Activated T-helper 1 cell treated with anti-CD3 and anti-CD28 coated beads, Interleukin-2, amount 50 U/mL, for 16 hours (primary cell): ENCODE results near the gene SPO11.

Source experiments
- DNase-seq, 2 donors: peaks; one replicate each; pipeline ENCODE4 v3.0.0-alpha.2; 2020; ENCODE audit warnings: low read depth in 1 of 2, low spot score in 1 of 2

Gene SPO11

GRCh38 chr20:57329608-57330221 lies at the start of gene SPO11:
SPO11 (plus strand) TSS chr20:57329803; CDS start chr20:57329868, 65 bp downstream.
- DNase-seq = no peak

- no peak for DNase-seq
These were observed 49.4 kb upstream of the SPO11 start for GRCh38 chr20:57280221-57280620.

GRCh38 chr20:57281900-57282299 lies 47.7 kb upstream of the SPO11 start:
- no peak for DNase-seq

GRCh38 chr20:57282670-57283361 lies 46.8 kb upstream of the SPO11 start:
- DNase-seq = no peak

- DNase-seq = no peak
These were observed 45.7 kb upstream of the SPO11 start for GRCh38 chr20:57283860-57284259.

DNA sequence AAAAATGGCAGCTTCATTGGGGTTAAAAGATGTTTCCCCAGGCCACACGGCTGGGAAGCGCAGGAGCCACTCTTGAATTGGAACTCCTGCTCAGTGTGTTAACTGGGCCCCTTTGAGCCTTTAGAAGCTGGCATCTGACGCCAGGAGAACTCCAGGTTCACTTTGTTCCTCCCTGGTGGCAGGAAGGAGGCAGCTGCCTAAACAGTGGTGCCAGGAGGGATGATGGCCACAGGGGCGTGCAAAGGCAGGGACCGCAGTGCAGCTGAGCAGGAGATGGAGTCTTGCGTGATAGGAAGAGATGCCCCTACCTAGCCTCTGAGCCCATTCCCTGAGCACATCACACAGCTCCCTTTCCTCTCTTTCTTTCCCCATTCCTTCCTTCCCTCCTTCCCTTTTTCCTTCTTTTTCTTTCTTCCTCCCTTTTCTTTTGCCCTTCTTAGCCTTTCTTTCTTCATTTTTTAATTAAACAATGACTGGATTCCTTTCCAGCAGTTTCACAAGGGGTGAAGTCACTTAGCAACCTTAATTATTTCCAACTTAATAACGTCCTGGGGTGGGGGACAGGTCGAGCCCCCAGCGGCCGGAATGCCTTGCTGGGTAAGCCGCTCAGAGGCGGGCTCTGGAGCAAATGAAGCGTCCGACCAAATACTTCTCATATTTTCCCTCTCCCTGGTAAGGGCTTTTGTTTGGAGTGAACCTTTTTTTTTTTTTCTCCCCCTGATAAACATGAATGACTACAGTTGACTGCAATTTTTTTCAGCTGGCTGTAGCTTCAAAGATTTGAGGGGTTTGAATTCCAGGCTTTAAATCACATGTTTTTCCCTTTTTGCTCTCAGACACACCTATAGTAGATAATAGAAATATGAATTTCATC lies 42.4 kb upstream of the SPO11 start:
- DNase-seq = no peak

GRCh38 chr20:57287901-57288300 lies 41.7 kb upstream of the SPO11 start:
- no peak for DNase-seq

DNA sequence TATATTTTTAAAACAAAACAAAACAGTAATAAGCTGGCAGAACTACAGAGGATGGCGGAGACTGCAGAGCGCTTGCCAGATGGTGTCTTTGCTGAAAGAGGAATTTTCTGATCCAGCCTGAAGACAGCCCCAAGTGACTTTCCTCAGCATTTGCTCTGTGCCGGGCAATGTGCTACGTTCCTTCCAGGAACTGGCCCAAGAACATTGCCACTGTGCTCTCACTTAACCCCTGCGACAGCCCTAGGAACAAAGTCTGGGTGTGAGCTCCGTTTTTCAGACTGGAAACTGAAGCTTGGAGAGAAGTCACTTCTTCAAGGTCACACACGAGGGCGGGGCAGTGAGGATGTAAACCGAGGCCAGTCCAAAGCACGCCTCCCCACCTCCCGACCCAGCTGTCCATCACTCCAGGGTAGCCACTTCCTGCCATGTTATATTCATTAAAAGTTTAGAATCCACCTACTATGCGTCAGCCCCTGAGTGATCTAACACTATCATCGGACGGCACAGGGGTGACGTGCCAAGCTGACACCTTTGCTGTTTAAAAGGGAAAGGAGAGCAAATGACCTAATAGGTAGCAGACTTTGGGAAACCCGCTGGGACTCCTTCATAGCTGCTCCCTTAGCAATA lies 40.8 kb upstream of the SPO11 start:
- DNase-seq = no peak

GRCh38 chr20:57289391-57290177 lies 40.0 kb upstream of the SPO11 start:
- DNase-seq = no peak

DNA sequence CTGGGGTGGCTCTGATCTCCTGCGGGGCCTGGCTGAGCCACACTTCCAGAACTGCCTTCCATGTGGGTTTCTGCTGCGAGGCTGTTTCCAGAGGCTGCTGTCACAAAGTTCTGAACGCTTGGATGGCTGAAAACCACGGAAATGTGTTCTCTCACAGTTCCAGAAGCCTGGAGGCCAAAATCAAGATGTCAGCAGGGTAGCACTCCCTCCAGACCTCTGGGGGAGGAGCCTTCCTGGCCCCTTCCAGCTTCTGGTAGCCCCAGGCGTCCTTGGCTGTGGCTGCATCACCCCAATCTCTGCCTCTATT lies 39.5 kb upstream of the SPO11 start:
- DNase-seq = no peak

DNA sequence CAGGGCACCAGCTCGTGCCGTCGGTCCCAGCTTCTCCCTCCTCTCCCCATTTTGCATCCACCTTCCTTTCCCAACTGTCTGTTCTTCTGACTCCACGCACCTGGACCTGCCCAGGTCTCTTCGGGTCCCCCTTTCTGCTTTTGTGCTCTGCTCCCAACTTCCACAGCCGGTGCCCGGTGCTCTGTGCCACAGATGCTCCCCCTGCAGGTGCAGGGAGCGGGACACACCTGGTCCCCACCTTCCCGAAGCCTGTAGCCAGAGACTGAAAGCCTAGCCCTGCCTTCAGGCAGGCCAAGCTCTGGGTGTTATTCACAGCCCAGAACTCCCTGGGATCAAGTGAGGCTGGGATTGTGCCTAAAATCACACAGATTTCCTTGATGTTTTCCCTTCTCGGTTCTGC lies 38.6 kb upstream of the SPO11 start:
- DNase-seq = no peak

GRCh38 chr20:57291694-57292093 lies 37.9 kb upstream of the SPO11 start:
- no peak for DNase-seq

DNA sequence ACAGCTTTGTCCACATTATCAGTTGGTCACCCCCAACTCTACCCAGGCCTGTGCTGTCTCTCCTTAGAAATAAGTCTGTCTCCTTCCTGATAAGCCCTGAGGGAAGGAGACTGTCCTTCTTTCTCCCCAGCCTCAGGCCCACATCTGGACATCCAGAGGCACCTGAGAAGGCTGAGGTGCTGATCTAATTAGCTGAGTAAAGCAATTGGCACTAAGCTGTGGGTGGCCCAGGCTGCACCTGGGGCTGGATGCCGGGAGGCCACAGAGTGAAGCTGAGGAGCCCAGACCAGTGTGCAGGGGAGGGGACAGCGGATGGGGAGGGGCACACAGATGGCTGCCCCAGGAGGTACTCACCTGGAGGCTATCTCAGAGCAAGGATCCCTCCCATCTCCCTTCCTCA lies 37.0 kb upstream of the SPO11 start:
- DNase-seq = no peak

DNA sequence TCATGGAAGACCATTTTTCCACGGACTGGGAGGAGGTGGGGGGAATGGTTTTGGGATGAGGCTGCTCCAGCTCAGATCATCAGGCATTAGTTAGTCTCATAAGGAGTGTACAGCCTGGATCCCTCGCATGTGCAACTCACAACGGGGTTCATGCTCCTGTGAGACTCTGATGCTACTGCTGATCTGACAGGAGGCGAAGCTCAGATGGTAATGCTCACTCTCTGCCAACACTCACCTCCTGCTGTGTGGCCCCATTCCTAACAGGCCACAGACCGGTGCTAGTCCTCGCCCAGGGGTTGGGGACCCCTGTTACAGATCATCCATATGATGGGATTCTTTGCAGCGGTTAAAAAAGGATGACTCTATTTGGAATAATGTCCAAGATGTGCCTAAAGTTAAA lies 35.6 kb upstream of the SPO11 start:
- no peak for DNase-seq

DNA sequence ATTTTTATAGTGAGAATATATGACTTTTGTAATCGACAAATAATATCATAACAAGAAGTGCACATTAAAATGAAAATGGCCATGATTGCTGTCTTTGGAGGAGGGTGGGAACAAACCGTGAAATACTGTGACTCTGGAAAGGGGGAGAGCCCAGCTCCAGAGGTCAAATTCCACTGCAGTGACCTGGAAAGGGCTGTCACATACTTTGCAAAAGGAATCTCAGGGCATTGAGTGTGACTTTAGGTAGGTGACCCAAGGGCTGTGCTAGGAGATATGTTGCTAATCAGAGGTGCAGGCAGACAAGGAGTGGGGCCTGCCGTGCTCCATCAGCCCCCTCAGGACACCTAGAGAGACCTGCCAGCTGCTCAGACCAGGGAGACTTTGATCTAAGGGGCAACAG lies 35.1 kb upstream of the SPO11 start:
- DNase-seq = no peak

GRCh38 chr20:57298457-57298856 lies 31.1 kb upstream of the SPO11 start:
- DNase-seq = no peak

DNA sequence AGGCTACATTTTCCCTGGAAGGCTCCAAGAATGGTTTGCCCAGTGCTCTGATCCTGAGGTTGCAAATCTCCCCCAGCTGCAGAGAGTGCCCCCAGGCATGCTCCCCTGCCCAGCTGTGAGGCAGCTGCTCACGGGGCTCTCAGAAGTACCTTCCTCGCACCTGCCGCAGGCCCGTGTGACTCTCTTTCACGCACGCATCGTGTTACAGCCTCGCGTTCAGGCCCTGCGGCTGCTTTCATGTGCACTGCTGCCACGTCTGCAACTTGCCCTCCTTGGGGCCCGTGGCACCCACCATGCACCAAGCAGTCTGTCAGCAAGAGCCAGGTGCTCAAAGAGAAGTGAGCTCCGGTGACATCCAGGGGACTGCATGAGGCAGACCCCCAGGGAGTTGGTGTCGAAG lies 28.6 kb upstream of the SPO11 start:
- DNase-seq = no peak

DNA sequence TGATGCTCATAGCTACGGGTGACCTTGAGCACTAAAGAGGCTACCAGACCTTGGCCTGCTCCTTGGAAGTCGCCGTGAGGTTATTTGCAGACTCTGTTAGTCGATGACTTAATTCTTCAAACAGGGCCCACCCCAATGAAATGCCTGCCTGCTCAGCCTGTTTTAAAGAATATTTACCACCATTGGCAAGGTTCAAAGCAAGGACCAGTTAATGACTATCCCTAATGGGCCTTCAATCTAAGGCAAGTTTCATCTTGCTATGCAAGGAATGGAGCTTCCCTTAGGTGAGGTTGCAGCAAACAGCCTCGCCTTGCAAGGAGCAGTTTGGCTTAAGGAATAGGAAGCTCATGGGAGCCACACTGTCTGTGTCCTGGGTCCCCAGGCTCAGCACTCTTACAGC lies 22.9 kb upstream of the SPO11 start:
- no peak for DNase-seq

GRCh38 chr20:57308451-57309271 lies 20.9 kb upstream of the SPO11 start:
- no peak for DNase-seq

DNA sequence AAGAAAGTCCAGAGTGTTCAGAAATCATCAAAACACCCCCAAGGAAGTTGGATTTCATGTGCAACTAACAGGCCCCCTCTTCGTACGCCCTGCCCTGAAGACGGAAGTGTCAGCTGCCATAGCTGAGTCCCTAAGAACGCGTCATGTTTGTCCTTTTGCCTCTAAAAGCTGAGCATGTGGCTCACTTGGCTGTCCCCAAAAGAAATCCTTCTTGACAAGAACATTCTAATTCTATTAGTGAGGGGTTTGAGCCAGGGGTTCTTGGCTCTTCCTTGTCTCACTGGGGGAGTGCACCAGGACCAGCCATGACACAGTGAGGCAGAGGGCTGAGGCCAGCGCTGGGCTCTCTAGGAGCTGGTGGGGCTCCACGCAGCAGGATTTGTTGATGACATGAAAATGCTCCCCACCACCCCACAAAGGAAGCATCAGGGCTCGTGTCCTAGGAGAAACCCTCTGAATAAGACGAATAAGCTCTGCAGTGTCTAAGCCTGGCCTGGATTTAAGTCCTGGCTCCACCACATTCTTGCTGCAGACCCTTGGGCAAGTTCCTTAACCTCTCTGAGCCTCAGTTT lies 20.0 kb upstream of the SPO11 start:
- no peak for DNase-seq
